ENCODE results near the gene CUL4A.
"Not testable (repeated sequence)": the region's sequence is repeated elsewhere in the genome, so short reads cannot be mapped to it uniquely, and the experiment has no call there.

CUL4A gene

GRCh38 chr13:113209336-113209758 is at the start of gene CUL4A:
CUL4A (plus strand) TSS chr13:113209613; CDS start chr13:113209628, 15 bp downstream.
- DNase-seq (ENCODE audit: low spot score), result peak; percentile 87

DNA sequence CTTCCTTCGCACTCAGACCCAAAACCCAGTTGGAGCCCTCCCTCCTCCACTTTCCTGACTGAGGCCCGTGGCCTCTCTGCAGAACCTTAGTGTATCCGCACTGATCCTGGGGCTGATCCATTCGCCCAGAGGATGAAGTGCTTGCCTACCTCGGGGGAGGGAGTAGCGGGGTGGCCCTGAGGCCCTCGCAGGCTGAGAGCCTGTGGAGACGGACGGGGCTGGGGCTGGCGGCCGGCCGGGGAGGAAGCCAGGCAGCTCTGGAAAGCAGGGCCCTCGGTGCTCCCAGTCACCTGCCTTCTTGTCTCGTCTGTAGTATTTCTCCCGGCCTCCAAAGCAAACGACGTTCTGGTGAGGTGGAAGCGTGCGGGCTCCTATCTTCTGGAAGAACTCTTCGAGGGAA is 49.7 kb upstream of the CUL4A start:
- no peak for DNase-seq (ENCODE audit: low spot score)

DNA sequence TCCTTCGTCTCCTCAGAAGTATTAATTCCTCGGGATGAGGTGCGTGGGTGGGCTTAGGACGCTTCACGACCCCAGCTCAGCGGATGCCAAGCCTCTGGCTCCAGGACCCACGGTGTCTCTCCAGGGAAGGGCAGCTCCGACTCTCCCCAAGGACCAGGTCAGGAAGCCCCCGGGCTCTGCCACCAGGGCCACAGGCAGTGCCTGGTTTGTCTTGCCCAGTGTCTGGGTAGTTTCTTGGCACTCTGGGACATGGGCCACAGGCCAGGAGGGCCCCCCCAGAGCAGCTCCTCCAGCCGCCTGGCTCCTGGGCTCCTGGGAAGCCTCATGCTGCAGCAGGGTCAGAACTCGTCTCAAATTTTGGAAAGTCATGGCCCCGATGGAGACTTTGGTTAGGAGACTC is 48.4 kb upstream of the CUL4A start:
- no peak for DNase-seq (ENCODE audit: low spot score)

- no peak for DNase-seq (ENCODE audit: low spot score)
Observed at GRCh38 chr13:113161433-113161832, 48.0 kb upstream of the CUL4A start.

GRCh38 chr13:113161975-113162374 is 47.4 kb upstream of the CUL4A start:
- DNase-seq (ENCODE audit: low spot score), result not testable (repeated sequence)

DNA sequence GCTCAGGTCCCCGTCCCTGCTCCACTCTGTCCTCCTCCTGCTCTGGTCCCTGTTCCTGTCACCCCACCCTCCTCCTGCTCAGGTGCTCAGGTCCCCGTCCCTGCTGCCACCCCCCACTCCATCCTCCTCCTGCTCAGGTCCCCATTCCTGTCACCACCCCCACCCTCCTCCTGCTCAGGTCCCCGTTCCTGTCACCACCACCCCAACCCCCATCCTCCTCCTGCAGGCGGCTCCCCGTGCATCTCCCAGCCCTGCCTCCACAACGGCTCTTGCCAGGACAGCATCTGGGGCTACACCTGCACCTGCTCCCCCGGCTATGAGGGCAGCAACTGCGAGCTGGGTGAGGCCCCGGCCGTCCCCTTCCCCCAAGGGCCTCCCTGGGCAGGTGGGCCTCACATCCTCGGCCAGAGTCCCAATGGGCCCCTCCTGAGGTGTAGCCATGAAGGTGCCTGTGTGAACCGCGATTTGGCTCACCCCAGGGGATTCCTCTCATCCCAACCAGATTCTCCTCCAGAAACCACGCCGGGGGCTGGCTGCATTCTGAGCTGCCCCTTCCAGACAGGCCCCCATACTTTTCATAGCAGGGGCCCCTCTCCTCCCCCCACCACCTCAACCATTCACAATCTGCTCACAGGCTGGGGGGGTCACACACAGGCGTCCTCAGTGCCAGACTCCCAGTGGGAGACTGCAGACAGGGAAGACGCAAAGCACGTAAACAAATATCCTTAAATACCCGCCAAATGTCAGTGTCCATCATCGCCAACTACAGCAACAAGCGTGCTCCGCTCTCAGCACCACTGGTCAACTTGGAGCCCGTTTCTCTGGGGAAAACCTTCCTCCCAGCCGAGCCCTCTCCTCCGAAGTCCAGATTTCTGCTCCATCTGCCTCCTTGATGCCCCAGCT is 46.4 kb upstream of the CUL4A start:
- no peak for DNase-seq (ENCODE audit: low spot score)

DNA sequence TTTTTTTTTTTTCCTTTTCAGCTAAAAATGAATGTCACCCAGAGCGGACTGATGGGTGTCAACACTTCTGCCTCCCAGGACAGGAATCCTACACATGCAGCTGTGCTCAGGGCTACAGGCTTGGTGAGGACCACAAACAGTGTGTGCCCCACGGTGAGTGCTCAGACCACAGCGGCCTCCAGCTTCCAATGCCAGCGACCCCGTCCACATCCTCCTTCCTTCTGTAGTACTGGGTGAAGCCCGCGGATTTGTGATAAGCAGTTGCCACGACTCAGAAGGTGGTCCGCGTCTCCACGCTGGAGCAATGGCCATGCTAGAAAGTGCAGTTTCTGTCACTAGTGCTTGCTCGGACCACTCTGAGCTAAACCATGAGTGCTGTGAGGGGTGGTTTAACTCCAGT is 44.9 kb upstream of the CUL4A start:
- no peak for DNase-seq (ENCODE audit: low spot score)

GRCh38 chr13:113166266-113166665 is 43.1 kb upstream of the CUL4A start:
- DNase-seq (ENCODE audit: low spot score), result no peak

- DNase-seq (ENCODE audit: low spot score), result no peak
Observed at GRCh38 chr13:113166681-113167080, 42.7 kb upstream of the CUL4A start.

DNA sequence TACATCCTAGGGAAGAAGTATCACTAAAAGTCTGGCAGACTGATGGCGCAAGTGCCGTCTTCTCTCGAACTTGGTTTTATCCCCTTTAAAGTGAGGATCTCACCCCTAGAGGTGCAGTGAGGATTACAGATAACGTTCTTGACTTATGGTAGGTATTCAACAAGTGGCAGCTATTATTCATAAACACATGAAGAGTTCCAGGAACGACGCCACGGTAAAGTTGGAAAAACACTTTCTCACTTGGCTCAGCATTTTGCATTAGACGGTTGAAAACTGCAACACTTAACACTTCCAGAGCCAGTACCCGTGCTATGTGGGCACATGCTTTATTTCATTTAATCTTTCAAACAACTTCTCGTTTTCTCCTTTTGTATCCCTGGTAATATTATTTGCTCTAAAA is 42.3 kb upstream of the CUL4A start:
- no peak for DNase-seq (ENCODE audit: low spot score)

DNA sequence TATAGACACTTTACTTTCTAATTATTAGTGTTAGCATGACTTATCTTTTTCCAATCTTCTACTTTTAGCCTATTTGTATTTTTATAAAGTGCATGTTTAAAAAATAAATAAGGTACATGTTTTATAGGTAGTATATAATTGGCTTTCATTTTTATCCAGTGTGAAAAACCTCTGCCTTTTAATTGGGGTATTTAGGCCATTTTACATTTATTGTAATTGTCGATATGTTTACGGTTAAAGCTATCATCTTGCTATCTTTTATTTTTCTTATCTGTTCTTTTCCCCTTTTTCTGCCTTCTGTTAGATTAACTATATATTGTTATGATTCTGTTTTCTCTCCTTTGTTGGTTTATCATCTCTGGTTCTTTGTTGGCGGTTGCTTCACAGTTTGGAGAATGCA is 41.8 kb upstream of the CUL4A start:
- no peak for DNase-seq (ENCODE audit: low spot score)

- no peak for DNase-seq (ENCODE audit: low spot score)
Observed at GRCh38 chr13:113168211-113168610, 41.2 kb upstream of the CUL4A start.

DNA sequence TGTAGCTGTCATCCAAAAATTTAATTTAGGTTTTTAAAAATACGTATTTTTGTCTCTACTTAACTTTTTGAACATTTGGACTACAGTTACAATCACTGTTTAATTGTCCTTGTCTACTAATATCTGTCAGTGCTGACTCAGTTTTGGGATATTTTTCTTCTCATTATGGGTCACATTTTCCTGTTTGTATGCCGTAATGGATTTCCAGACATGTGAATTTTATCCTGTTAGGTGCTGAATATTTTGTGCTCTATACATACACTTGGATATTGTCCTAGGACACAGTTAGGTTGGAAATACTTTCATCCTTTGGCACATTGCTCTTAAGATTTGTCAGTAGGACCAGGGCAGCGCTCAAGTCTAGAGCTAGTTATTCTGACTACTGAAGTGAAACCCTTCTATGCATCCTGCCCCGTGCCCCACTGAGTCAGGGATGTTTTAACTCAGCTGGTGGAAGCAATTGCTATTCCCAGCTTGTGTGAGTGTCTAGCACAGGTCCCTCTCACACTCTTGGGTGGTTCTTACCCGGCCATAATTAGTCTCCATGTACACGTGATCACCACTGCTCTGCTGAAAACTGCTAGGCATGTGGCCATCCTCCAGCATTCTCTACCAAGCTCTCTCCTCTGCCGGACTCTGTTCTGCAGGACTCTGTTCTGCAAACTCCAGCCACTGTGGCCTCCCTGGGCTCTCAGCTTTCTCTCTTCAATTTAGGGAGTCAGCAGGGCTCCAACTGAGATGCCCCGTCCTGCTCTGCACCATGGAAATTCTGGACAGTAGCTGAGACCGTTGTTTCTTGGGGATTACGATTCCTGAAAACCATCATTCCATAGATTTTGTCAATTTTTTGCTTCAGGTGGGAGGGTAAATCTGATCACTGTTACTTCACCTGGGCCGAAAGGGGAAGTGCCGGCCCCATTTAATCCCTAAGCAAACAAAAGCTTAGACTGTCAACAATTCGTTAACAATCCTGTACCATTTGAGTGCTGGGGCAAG is 39.8 kb upstream of the CUL4A start:
- DNase-seq (ENCODE audit: low spot score), result no peak

DNA sequence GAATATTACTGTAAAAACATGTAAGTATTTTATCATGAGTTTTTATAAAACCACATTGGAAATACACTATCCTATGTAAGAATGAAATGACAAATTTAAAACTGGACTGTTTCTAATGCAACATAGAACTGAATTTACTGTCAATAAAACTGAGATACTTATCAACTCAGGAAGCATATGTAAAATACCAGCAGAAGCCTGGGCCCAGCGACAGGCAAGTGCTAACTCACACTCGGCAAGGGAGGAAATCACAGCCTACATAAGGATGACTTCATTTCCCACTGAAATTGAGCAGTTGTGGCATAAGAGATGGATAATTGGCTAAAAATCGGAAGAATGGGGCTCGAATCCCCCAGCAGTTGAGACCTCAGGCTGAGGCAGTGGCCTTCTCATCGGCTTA is 38.9 kb upstream of the CUL4A start:
- no peak for DNase-seq (ENCODE audit: low spot score)

DNA sequence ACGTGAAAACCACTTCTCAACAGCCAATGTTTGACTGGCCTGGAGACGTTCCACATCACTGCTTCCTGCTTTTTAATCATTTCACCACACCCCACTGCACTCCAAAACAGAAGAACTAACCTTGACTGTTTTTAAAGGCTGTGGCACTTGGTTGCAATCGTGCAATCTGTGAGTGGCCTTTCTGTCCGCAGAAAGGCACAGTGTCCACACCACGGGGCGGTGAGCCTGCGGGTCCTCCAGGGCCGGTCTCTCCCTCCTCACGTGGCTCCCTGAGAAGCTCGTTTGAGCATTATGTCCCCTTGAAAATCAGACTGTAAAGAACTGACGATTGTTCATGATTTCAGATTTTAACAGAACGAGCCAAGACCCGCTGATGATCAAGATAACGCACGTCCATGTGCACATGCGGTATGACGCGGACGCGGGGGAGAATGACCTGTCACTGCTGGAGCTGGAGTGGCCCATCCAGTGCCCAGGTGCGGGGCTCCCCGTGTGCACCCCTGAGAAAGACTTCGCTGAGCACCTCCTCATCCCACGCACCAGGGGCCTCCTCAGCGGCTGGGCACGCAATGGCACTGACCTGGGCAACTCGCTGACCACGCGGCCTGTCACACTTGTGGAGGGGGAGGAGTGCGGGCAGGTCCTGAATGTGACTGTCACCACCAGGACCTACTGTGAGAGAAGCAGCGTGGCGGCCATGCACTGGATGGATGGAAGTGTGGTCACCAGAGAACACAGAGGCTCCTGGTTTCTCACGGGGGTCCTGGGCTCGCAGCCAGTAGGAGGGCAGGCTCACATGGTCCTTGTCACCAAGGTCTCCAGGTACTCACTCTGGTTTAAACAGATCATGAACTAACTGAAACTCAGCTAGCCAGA is 37.9 kb upstream of the CUL4A start:
- no peak for DNase-seq (ENCODE audit: low spot score)

GRCh38 chr13:113172419-113172926 is 36.9 kb upstream of the CUL4A start:
- DNase-seq (ENCODE audit: low spot score), result no peak

- no peak for DNase-seq (ENCODE audit: low spot score)
Observed at GRCh38 chr13:113176280-113176679, 33.1 kb upstream of the CUL4A start.

DNA sequence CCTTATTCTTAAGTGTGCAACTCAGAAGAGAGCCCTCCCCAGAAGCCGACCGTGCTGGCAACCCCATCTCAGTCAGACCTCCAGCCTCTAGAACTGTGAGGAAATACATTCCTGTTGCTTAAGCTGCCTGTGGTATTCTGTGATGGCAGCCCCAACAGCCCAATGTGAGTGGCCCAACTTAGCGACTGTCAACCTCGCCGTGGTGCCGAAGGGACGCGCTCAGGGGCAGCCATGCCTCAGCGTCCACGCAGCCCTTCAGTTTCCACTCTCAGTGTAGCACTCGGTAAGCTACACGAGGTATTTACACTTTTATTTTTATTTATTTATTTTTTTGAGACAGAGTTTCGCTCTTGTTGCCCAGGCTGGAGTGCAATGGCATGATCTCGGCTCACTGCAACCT is 32.6 kb upstream of the CUL4A start:
- DNase-seq (ENCODE audit: low spot score), result no peak

- DNase-seq (ENCODE audit: low spot score), result no peak
Observed at GRCh38 chr13:113178070-113178895, 31.1 kb upstream of the CUL4A start.

GRCh38 chr13:113178896-113179167 is 30.6 kb upstream of the CUL4A start:
- DNase-seq (ENCODE audit: low spot score), result no peak

Data from hematopoietic multipotent progenitor cell treated with erythropoietin and hydrocortisone succinate and interleukin-3 and kit ligand, for 17 days (in vitro differentiated cells).